Activated effector memory CD4-positive, alpha-beta T cell treated with anti-CD3 and anti-CD28 coated beads, Interleukin-2, amount 50 U/mL, for 16 hours (primary cell): ENCODE measurements around the gene RTP5.
"Not testable (repeated sequence)": the region's sequence is repeated elsewhere in the genome, so short reads cannot be mapped to it uniquely, and the experiment has no call there.

Experiments used
- DNase-seq: peaks from one replicate; pipeline ENCODE4 v3.0.0-alpha.2; 2020

RTP5 gene

DNA sequence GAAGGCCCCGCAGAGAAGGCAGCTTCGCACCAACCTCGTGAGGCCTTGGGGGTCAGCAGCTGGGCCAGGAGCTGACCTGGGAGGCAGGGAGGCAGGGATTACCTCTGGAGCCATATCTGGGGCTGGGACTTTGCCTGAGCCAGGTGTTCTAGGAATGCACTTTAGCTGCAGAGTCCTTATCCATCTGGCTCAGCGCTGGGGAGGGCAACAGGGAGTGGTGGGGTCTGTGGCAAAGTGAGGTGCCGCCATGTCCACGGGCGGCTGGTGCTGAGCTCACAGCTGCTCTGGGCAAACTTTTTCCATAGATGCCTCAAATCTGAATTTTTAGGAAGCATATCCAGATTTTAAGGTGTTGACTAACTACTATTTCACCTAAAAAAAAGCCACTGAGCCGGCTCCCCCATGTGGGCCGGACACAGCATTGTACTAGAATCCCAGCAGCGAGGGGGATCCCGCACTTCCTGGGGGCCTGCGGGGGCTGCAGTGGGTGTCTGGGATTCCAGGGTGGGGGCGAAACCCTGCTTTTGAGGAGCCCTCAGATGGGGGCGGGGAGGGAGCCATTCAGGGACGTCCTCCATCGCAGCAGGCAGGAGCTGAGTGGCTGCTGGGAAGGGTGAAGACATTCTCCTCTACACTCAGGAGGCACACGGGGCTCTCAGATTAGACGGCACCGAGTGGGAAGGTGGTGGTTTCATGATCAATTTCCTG lies 34.6 kb downstream of the RTP5 start:
- no peak for DNase-seq

DNA sequence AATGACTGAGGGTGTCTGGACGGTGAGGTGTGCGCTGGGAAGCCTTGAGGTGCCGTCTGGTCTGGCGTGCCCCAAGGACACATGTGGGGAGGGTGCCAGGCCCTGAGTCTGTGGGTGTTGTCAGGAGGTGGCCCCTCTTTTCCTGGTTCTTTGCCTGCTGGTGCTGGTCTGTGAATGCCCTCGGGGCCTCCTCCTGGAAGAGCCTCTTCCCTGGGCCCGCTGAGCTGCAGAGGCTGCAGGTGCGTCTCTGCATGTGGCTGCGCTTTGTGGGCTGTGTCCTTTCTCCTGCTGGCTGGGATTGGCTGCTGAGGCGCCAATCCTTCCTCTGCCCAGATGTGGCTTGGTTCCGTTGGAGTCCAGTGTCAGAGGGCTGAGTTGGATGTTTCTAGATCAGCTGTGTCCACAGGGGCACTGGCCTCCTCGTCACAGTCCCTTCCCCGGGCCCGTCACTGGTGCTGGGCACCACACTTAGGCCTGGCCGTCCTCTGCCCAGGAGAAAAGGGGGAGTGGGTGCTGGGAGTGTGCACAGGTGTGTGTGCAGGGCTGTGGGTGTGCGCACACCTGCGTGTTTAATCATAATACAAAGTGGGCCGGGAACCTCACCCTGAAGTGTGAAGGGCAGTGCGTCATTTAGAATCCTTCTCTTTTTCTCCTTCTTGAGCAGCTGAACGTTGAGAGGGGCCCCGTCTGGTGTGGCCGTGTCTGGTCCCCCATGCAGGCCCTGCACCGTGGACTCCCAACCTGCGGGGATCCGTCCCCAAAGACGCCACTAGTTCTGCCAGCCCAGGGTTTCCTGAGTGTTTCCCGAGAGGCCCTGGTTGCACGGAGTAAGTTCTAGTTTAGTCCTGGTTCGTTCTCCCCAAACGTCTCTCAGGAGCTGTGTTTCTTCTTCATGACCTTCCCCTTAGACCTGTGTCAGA lies 35.5 kb downstream of the RTP5 start:
- no peak for DNase-seq

GRCh38 chr2:241905716-241906377 lies 36.3 kb downstream of the RTP5 start:
- no peak for DNase-seq

DNA sequence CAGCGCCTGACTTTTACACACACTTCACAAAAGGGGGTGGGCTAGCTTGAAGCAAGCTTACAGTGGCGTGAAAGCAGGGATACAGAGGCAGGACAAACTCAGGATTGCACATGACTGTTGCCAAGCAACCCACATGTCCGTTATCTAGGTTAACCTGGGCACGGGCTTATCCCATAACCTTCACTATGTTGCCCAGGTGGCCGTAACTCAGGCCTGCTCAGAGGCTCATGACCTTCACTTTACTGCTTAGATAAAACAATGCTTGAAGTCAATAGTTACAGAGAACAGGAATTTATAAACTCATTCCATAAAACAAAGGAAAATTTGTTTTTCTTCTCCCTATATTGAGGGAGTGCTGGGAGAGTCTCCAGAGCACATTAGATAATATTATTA lies 36.8 kb downstream of the RTP5 start:
- DNase-seq, result not testable (repeated sequence)

GRCh38 chr2:241906826-241907570 lies 37.5 kb downstream of the RTP5 start:
- DNase-seq, result no peak

GRCh38 chr2:241907831-241908230 lies 38.3 kb downstream of the RTP5 start:
- DNase-seq, result not testable (repeated sequence)

GRCh38 chr2:241908686-241909420 lies 39.3 kb downstream of the RTP5 start:
- DNase-seq, result no peak

GRCh38 chr2:241909769-241910168 lies 40.2 kb downstream of the RTP5 start:
- no peak for DNase-seq

DNA sequence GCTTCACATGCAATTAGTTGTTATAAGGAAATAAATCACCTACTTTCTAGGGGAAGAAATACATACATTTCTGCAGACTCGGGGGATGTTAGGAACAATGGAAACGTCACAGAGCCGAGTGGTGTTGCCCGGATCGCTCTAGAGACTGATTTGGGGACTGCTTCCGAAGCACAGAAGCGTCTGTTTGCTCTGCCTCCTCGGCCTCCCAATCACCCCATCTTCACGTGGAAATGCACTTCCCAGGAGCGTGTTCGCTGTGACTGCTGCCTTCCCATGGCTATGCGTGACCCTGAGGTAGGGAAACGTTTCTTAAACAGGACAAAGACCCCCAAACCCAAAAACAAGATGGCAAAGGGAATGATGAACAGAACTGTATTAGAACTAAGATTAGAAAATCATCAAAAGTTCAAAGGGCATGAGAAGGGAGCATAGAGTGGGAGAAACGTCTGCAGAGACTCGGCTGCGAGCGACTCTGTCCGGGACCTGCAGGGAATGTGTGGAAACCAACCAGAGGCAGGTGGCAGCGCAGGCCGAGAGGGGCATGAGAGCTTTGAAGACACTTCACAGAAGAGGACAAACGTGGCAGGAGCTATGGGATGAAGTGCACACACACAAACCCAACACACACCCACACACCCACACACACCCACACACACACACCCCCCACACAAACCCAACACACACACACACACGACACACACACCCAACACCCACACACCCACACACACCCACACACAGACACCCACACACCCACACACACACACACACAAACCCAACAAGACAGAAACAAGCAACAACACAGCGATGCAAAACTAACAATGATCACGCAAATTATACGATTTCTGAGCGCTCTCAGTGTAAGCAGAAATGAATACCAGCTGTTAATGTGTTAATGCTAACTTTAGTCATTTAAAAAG lies 41.3 kb downstream of the RTP5 start:
- DNase-seq, result no peak

GRCh38 chr2:241911551-241911950 lies 42.0 kb downstream of the RTP5 start:
- DNase-seq, result no peak

GRCh38 chr2:241912021-241912555 lies 42.6 kb downstream of the RTP5 start:
- no peak for DNase-seq

DNA sequence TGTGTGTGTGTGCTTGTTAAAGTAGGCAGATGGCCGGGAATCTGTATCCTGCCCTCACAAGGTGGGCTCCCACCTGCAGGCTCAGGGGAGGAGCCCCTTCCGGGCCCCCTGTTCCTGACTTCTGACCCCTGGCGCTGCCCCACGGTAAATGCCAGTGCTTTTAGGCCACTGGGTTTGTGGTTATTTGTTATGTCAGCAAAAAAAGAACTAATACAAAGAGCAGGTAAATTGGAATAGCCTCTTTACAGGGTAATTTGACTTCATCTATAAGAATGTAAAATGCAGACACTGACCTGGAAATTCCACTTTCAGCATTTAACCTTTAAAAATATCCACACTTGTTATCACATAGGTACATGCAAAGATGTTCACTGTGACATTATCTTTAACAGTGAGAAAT lies 44.2 kb downstream of the RTP5 start:
- no peak for DNase-seq

- peak; percentile 54 for DNase-seq
Measured at GRCh38 chr2:241914542-241914941, 45.0 kb downstream of the RTP5 start.

DNA sequence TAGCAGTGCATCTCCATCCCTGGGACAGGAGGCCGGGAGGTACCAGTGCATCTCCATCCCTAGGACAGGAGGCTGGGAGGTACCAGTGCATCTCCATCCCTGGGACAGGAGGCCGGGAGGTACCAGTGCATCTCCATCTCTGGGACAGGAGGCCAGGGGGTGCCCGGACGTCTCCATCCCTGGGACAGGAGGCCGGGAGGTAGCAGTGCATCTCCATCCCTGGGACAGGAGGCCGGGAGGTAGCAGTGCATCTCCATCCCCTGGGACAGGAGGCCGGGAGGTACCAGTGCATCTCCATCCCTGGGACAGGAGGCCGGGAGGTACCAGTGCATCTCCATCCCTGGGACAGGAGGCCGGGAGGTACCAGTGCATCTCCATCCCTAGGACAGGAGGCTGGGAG lies 52.1 kb downstream of the RTP5 start:
- DNase-seq, result not testable (repeated sequence)

- DNase-seq, result no peak
Measured at GRCh38 chr2:241922411-241922810, 52.9 kb downstream of the RTP5 start.

GRCh38 chr2:241922816-241923601 lies 53.5 kb downstream of the RTP5 start:
- DNase-seq, result not testable (repeated sequence)
